Endothelial cell of umbilical vein (primary cell): ENCODE results near the gene MYO16. TPM values are rescaled to one million over a fixed set of nuclear protein-coding genes. Genes with fewer than 3 reads are reported as not detected.

Experiments
- BruUV-seq: library from RNA; stranded (reverse); fragments of 400-500 nt; replicated peaks from 2 replicates; lab custom pipeline; 2021; lab: Mats Ljungman, UMichigan
- CTCF ChIA-PET: fragments of 300-600, 350-600 bp; sonication (Branson Sonifier 250); formaldehyde crosslinking; loops from one replicate; lab custom pipeline; 2021; ENCODE audit warnings: antibody characterized with exemption, inconsistent platforms; lab: Charles Lee
- POLR2A ChIA-PET: fragments of 300-600, 350-600 bp; sonication (Branson Sonifier 250); formaldehyde crosslinking; loops from one replicate; lab custom pipeline; 2021; ENCODE audit warnings: antibody characterized with exemption, inconsistent platforms; lab: Charles Lee
- DNase-seq: peaks from one replicate; pipeline ENCODE4 v3.0.0-alpha.2; 2011; ENCODE audit warnings: low read depth, low spot score
- FAIRE-seq: peaks from 2 replicates; lab custom pipeline; 2011; peaks lifted over from hg19 to GRCh38; lab: Jason Lieb, UNC
- H2AFZ ChIP-seq: 2 replicates; pipeline ENCODE4 v1.6.0; 2012; ENCODE audit warnings: low read depth, low read length, control low read depth, inconsistent platforms
- H3K27ac ChIP-seq: 2 replicates; pipeline ENCODE4 v1.5.1; 2011; ENCODE audit warnings: low read depth, mild to moderate bottlenecking, control low read depth, low read length, moderate library complexity; ENCODE audit not compliant: insufficient read depth
- H3K27me3 ChIP-seq, 2 experiments: 2 replicates each; pipeline versions ENCODE4 v1.6.0 to v1.6.1; 2011; ENCODE audit warnings: low read length in 2 of 2, mixed read lengths in 1 of 2; ENCODE audit not compliant: control insufficient read depth in 2 of 2, insufficient read depth in 2 of 2
- H3K36me3 ChIP-seq, 2 experiments: 2 replicates in 1 of 2; 3 replicates in 1 of 2; pipeline ENCODE4 v1.5.1; 2011; ENCODE audit warnings: low read length in 2 of 2, mild to moderate bottlenecking in 1 of 2, moderate library complexity in 1 of 2; ENCODE audit not compliant: control insufficient read depth in 2 of 2, insufficient read depth in 2 of 2; ENCODE audit errors: extremely low read depth in 1 of 2
- H3K4me1 ChIP-seq: 3 replicates; pipeline ENCODE4 v1.5.1; 2011; ENCODE audit warnings: mild to moderate bottlenecking, low read length; ENCODE audit not compliant: control insufficient read depth, insufficient read depth; ENCODE audit errors: extremely low read depth
- H3K4me2 ChIP-seq: 2 replicates; pipeline ENCODE4 v1.6.1; 2011; ENCODE audit warnings: low read length, control low read depth, mixed read lengths; ENCODE audit not compliant: insufficient read depth
- H3K4me3 ChIP-seq, 3 experiments: fragments of 200-600 bp in 1 of 3; sonication (generic), shearing (Covaris generic) in 1 of 3; replicated peaks in 1 of 3; 2 replicates each; pipeline ENCODE4 v1.5.1; 2011 to 2016; ENCODE audit warnings: control low read depth in 3 of 3, low read length in 3 of 3, mild to moderate bottlenecking in 2 of 3, inconsistent platforms in 1 of 3, low read depth in 1 of 3, moderate library complexity in 1 of 3; ENCODE audit not compliant: insufficient read depth in 1 of 3
- H3K79me2 ChIP-seq: 2 replicates; pipeline ENCODE4 v1.6.0; 2012; ENCODE audit warnings: low read length, inconsistent platforms; ENCODE audit not compliant: control insufficient read depth, insufficient read depth
- H3K9ac ChIP-seq: replicated peaks from 2 replicates; pipeline ENCODE3; 2011; ENCODE audit warnings: low read length, control low read depth; ENCODE audit not compliant: insufficient read depth; ENCODE audit errors: extremely low read depth
- H3K9me1 ChIP-seq: replicated peaks from 3 replicates; pipeline ENCODE4 v1.6.0; 2011; ENCODE audit warnings: mild to moderate bottlenecking, low read length; ENCODE audit not compliant: control insufficient read depth, insufficient read depth; ENCODE audit errors: extremely low read depth
- H3K9me3 ChIP-seq: replicated peaks from 2 replicates; pipeline ENCODE4 v1.5.1; 2012; ENCODE audit warnings: low read length, inconsistent platforms; ENCODE audit not compliant: control insufficient read depth, insufficient read depth
- H4K20me1 ChIP-seq: replicated peaks from 2 replicates; pipeline ENCODE3; 2011; ENCODE audit warnings: mild to moderate bottlenecking, low read length; ENCODE audit not compliant: control insufficient read depth, insufficient read depth; ENCODE audit errors: extremely low read depth
- CTCF ChIP-seq, 2 donors: IDR thresholded peaks; 1 replicate in 1 of 2; 2 replicates in 1 of 2; pipeline ENCODE4 v1.5.1; 2011; ENCODE audit warnings: low read length in 2 of 2, mild to moderate bottlenecking in 2 of 2, moderate library complexity in 2 of 2, control low read depth in 1 of 2, inconsistent platforms in 1 of 2, low read depth in 1 of 2; ENCODE audit not compliant: insufficient read depth in 1 of 2; ENCODE audit errors: extremely low read depth in 1 of 2
- EZH2 ChIP-seq: IDR thresholded peaks from 2 replicates; pipeline ENCODE4 v1.6.1; 2012; ENCODE audit warnings: borderline replicate concordance, low read depth, mild to moderate bottlenecking, moderate library complexity, low read length, inconsistent platforms; ENCODE audit not compliant: severe bottlenecking
- FOS ChIP-seq: IDR thresholded peaks from 2 replicates; pipeline ENCODE4 v1.6.1; 2011; ENCODE audit warnings: mild to moderate bottlenecking, low read length, moderate library complexity, borderline replicate concordance; ENCODE audit not compliant: insufficient read depth
- GATA2 ChIP-seq: IDR thresholded peaks from 2 replicates; pipeline ENCODE4 v1.7.0; 2011; ENCODE audit warnings: low read depth, mild to moderate bottlenecking, moderate library complexity, mixed read lengths, low read length; ENCODE audit not compliant: insufficient read length, insufficient read depth
- JUN ChIP-seq: IDR thresholded peaks from 2 replicates; pipeline ENCODE4 v1.6.1; 2011; ENCODE audit warnings: borderline replicate concordance, low read depth; ENCODE audit not compliant: insufficient read length, insufficient read depth
- MAX ChIP-seq: IDR thresholded peaks from 2 replicates; pipeline ENCODE4 v1.6.1; 2011; ENCODE audit not compliant: insufficient read depth, insufficient read length
- MYC ChIP-seq: IDR thresholded peaks from one replicate; pipeline ENCODE4 v1.6.1; 2011; ENCODE audit warnings: mild to moderate bottlenecking, low read depth, low read length
- POLR2A ChIP-seq: IDR thresholded peaks from 2 replicates; pipeline ENCODE4 v1.6.1; 2012; ENCODE audit warnings: low read depth, mild to moderate bottlenecking, control low read depth, low read length
- POLR2AphosphoS5 ChIP-seq: IDR thresholded peaks from 2 replicates; pipeline ENCODE4 v1.6.1; 2012; ENCODE audit warnings: low read depth, mild to moderate bottlenecking, control low read depth, low read length, moderate library complexity; ENCODE audit not compliant: insufficient read depth
- dilution Hi-C: fragments of 300-500 bp; cut with MboI; formaldehyde crosslinking; loops from one replicate; pipeline ENCODE4 v1.15.0; 2019; ENCODE audit warnings: low sequenced_read_pairs; ENCODE audit not compliant: extremely low pct_ligation_motif_present
- intact Hi-C: fragments of 100-400 bp; cut with micrococcal nuclease; formaldehyde crosslinking; loops from one replicate; pipeline ENCODE4 v1.10.0; 2022
- polyA plus RNA-seq, 4 experiments: library from polyadenylated mRNA; depleted of rRNA in 3 of 4; stranded (reverse) in 3 of 4; unstranded in 1 of 4; fragments of >200 nt; gene quantifications; 2 replicates each; pipeline versions ENCODE4 v1.2.1 to v1.2.3, GENCODE V29; 2011 to 2012; ENCODE audit warnings: missing spikeins in 1 of 4
- total RNA-seq: library from RNA; stranded (reverse); gene quantifications from 2 replicates; pipeline ENCODE4 v1.2.3, GENCODE V29; 2021

MYO16 gene
- total and polyA plus RNA-seq, 2 donors (not counting 3 experiments of a cell fraction or from before 2014, with no cell fraction given): 0.03 to 0.04 TPM

- Histone ChIP-seq H3K27ac (no peak overlapping the region), H3K36me3 (no peaks in the 10 kb centered on the region), H3K4me2 (no peak overlapping the region), H3K27me3 (no peaks in the 10 kb centered on the region), H3K9me3 (peaks cover 10% of the 10 kb centered on the region), H3K4me3 (no peak overlapping the region), H3K9ac (no peak overlapping the region), H4K20me1 (no peaks in the 10 kb centered on the region), H3K79me2 (no peaks in the 10 kb centered on the region), H2AFZ (no peak overlapping the region), H3K9me1 (no peaks in the 10 kb centered on the region), H3K4me1 (no peaks in the 10 kb centered on the region)
- FAIRE-seq (no peak), DNase-seq (no peak)
- dilution Hi-C loops: no loop called here
- ChIA-PET POLR2A (no interaction called here), CTCF (no interaction called here)
- intact Hi-C loops: no loop called here
- TF ChIP-seq FOS (no peak), MYC (no peak), POLR2A (no peak), JUN (no peak), POLR2AphosphoS5 (no peak), GATA2 (no peak), MAX (no peak), EZH2 (no peak), CTCF (IDR thresholded peaks at IDR 0.05; ENCODE audit: extremely low read depth in 1 of 2, insufficient read depth in 1 of 2, low read depth in 1 of 2, low read length in 2 of 2) (no peak)
- no TSS peak for BruUV-seq
These were observed 14.4 kb downstream of the MYO16 start for GRCh38 chr13:108643646-108644353.
